HepG2 (cell line): Measurements from ENCODE around the gene SYMPK. TPM values are rescaled to one million over a fixed set of nuclear protein-coding genes. Genes with fewer than 3 reads are reported as not detected.
A peak's percentile ranks its signal among the peaks of the same experiment; 100 is the strongest.

Source experiments
- ARNT ChIP-seq: fragments of 450-650 bp; IDR thresholded peaks from 2 replicates; pipeline ENCODE4 v1.6.1; 2017
- BHLHE40 ChIP-seq: IDR thresholded peaks from 2 replicates; pipeline ENCODE4 v1.6.1; 2011; ENCODE audit warnings: low read length, improper control_type of control experiment
- BORCS8-MEF2B ChIP-seq: sonication (generic); formaldehyde crosslinking; IDR thresholded peaks from 2 replicates; pipeline ENCODE4 v1.8.0; 2022; ENCODE audit warnings: mild to moderate bottlenecking, missing genetic modification reagents
- CC2D1A ChIP-seq: sonication (generic); formaldehyde crosslinking; IDR thresholded peaks from 2 replicates; pipeline ENCODE4 v1.8.1; 2023; ENCODE audit warnings: mild to moderate bottlenecking, missing genetic modification reagents
- ERF ChIP-seq: IDR thresholded peaks from 2 replicates; pipeline ENCODE4 v1.6.1; 2018; ENCODE audit warnings: missing biosample characterization, missing genetic modification reagents
- FOXO1 ChIP-seq: sonication (generic); formaldehyde crosslinking; IDR thresholded peaks from 2 replicates; pipeline ENCODE4 v1.4.0; 2020; ENCODE audit warnings: missing genetic modification reagents
- ZFP1 ChIP-seq: IDR thresholded peaks from 2 replicates; pipeline ENCODE4 v1.6.1; 2016
- ZFP37 ChIP-seq: sonication (generic); formaldehyde crosslinking; IDR thresholded peaks from 2 replicates; pipeline ENCODE4 v1.4.0; 2020; ENCODE audit warnings: missing genetic modification reagents, borderline replicate concordance
- ZFYVE20 ChIP-seq: sonication (generic); formaldehyde crosslinking; IDR thresholded peaks from 2 replicates; pipeline ENCODE4 v1.8.0; 2023; ENCODE audit warnings: low read depth, mild to moderate bottlenecking, moderate library complexity, missing genetic modification reagents, borderline replicate concordance
- ZNF232 ChIP-seq: sonication (generic); formaldehyde crosslinking; IDR thresholded peaks from 2 replicates; pipeline ENCODE4 v1.4.0; 2020; ENCODE audit warnings: missing genetic modification reagents, borderline replicate concordance
- ZNF333 ChIP-seq: sonication (generic); formaldehyde crosslinking; IDR thresholded peaks from 2 replicates; pipeline ENCODE4 v1.4.0; 2020; ENCODE audit warnings: mild to moderate bottlenecking, missing genetic modification reagents, borderline replicate concordance
- ZNF496 ChIP-seq: sonication (generic); formaldehyde crosslinking; IDR thresholded peaks from 2 replicates; pipeline ENCODE4 v1.8.1; 2023; ENCODE audit warnings: mild to moderate bottlenecking, moderate library complexity, missing genetic modification reagents; ENCODE audit not compliant: insufficient replicate concordance
- ZNF615 ChIP-seq: sonication (generic); formaldehyde crosslinking; IDR thresholded peaks from 2 replicates; pipeline ENCODE4 v1.5.0; 2020; ENCODE audit warnings: mild to moderate bottlenecking, missing genetic modification reagents, borderline replicate concordance
- ZSCAN22 ChIP-seq: sonication (generic); formaldehyde crosslinking; IDR thresholded peaks from 2 replicates; pipeline ENCODE4 v1.4.0; 2020; ENCODE audit warnings: mild to moderate bottlenecking, missing genetic modification reagents
- polyA plus RNA-seq, 8 experiments: library from polyadenylated mRNA; depleted of rRNA in 3 of 8; stranded (reverse) in 7 of 8; unstranded in 1 of 8; fragments of >200 nt; fragmentation: Illumina TruSeq in 4 of 8; extraction: Trizol in 4 of 8; gene quantifications; 2 replicates each; pipeline versions ENCODE4 v1.2.1 to v1.2.3, GENCODE V29; 2011 to 2016; ENCODE audit warnings: low read depth in 4 of 8, missing spikeins in 1 of 8, mixed read lengths in 1 of 8; ENCODE audit not compliant: insufficient read depth in 1 of 8
- total RNA-seq, 5 experiments: library from RNA; depleted of rRNA; stranded (reverse); fragments of >200 nt; fragmentation: Illumina TruSeq; extraction: Trizol; gene quantifications; 2 replicates each; pipeline ENCODE4 v1.2.3, GENCODE V29; 2016; ENCODE audit warnings: low read depth in 1 of 5
- TF ChIP-seq, protein P1 (sequence below): sonication (generic); formaldehyde crosslinking; IDR thresholded peaks from 2 replicates; pipeline ENCODE4 v1.4.0; 2020; ENCODE audit warnings: low read depth, missing genetic modification reagents
- TF ChIP-seq, protein P2 (sequence below): IDR thresholded peaks from 2 replicates; pipeline ENCODE4 v1.6.1; 2016; ENCODE audit warnings: missing genetic modification reagents, missing compliant biosample characterization
- TF ChIP-seq, protein P3 (sequence below): sonication (generic); formaldehyde crosslinking; IDR thresholded peaks from 2 replicates; pipeline ENCODE4 v1.5.1; 2020; ENCODE audit warnings: mild to moderate bottlenecking, missing genetic modification reagents, moderate library complexity
- TF ChIP-seq, protein P4 (sequence below): sonication (generic); formaldehyde crosslinking; IDR thresholded peaks from 2 replicates; pipeline ENCODE4 v1.4.0; 2020; ENCODE audit warnings: missing genetic modification reagents, borderline replicate concordance
- TF ChIP-seq, protein P5 (sequence below): sonication (generic); formaldehyde crosslinking; IDR thresholded peaks from 2 replicates; pipeline ENCODE4 v1.5.0; 2020; ENCODE audit warnings: missing genetic modification reagents

Gene SYMPK
- total and polyA plus RNA-seq, 2 of the 13 experiments (the other 11 are each of a cell fraction or from before 2014, with no cell fraction given) = 21.9 to 55.7 TPM

DNA sequence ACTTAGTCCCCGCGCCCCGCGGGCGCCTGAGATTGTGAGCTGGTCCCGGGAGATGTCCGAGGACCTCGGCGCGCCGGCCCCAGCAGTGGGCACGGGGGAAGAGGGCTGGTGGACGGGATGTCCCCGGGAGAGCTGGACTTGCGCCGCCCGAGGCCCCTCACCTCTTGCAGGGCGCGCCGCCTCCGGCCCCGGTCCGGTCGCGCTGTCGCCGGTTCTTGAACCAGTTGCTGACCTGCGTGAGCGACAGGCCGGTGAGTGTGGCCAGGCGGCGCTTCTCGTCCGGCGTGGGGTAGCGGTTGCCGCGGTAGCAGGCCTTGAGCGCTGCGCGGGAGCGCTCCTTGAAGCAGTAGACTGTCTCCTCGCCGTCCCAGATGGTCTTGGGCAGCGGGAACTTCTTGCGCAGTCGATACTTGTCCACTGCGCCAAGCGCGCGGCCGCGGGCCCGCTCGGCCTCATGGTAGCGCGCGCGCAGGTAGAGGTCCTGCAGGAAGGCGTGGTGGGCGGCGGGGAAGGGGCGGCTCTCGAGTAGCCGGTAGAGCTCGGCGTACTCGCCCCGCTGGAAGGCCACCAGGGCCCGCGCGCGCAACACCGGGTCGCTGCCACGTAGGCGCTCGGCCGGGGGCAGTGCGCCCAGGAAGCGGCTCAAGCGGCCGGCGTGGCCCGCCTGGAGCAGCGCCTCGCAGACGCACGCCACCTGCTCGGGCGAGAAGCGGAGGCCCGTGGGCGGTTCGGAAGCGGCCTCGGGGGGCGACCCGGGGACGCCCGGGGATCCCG lies 94.9 kb downstream of the SYMPK start (continued):
- peak; percentile 16; the same call in 1 of the 2 replicates for TF ChIP-seq FOXO1 (CRISPR knock-in tag)
- TF ChIP-seq ZNF333 (CRISPR knock-in tag) = no peak
- TF ChIP-seq, protein P1, sequence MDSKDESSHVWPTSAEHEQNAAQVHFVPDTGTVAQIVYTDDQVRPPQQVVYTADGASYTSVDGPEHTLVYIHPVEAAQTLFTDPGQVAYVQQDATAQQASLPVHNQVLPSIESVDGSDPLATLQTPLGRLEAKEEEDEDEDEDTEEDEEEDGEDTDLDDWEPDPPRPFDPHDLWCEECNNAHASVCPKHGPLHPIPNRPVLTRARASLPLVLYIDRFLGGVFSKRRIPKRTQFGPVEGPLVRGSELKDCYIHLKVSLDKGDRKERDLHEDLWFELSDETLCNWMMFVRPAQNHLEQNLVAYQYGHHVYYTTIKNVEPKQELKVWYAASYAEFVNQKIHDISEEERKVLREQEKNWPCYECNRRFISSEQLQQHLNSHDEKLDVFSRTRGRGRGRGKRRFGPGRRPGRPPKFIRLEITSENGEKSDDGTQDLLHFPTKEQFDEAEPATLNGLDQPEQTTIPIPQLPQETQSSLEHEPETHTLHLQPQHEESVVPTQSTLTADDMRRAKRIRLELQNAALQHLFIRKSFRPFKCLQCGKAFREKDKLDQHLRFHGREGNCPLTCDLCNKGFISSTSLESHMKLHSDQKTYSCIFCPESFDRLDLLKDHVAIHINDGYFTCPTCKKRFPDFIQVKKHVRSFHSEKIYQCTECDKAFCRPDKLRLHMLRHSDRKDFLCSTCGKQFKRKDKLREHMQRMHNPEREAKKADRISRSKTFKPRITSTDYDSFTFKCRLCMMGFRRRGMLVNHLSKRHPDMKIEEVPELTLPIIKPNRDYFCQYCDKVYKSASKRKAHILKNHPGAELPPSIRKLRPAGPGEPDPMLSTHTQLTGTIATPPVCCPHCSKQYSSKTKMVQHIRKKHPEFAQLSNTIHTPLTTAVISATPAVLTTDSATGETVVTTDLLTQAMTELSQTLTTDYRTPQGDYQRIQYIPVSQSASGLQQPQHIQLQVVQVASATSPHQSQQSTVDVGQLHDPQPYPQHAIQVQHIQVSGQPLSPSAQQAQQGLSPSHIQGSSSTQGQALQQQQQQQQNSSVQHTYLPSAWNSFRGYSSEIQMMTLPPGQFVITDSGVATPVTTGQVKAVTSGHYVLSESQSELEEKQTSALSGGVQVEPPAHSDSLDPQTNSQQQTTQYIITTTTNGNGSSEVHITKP (CRISPR knock-in tag) = no peak
- TF ChIP-seq ERF = 0 out of 2 replicates have a peak, but pooled peaks have one; percentile 27
- TF ChIP-seq, protein P2, sequence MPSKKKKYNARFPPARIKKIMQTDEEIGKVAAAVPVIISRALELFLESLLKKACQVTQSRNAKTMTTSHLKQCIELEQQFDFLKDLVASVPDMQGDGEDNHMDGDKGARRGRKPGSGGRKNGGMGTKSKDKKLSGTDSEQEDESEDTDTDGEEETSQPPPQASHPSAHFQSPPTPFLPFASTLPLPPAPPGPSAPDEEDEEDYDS (CRISPR knock-in tag) = 0 out of 2 replicates have a peak, but pooled peaks have one; percentile 28
- TF ChIP-seq ZFP37 = no peak
- TF ChIP-seq, protein P3, sequence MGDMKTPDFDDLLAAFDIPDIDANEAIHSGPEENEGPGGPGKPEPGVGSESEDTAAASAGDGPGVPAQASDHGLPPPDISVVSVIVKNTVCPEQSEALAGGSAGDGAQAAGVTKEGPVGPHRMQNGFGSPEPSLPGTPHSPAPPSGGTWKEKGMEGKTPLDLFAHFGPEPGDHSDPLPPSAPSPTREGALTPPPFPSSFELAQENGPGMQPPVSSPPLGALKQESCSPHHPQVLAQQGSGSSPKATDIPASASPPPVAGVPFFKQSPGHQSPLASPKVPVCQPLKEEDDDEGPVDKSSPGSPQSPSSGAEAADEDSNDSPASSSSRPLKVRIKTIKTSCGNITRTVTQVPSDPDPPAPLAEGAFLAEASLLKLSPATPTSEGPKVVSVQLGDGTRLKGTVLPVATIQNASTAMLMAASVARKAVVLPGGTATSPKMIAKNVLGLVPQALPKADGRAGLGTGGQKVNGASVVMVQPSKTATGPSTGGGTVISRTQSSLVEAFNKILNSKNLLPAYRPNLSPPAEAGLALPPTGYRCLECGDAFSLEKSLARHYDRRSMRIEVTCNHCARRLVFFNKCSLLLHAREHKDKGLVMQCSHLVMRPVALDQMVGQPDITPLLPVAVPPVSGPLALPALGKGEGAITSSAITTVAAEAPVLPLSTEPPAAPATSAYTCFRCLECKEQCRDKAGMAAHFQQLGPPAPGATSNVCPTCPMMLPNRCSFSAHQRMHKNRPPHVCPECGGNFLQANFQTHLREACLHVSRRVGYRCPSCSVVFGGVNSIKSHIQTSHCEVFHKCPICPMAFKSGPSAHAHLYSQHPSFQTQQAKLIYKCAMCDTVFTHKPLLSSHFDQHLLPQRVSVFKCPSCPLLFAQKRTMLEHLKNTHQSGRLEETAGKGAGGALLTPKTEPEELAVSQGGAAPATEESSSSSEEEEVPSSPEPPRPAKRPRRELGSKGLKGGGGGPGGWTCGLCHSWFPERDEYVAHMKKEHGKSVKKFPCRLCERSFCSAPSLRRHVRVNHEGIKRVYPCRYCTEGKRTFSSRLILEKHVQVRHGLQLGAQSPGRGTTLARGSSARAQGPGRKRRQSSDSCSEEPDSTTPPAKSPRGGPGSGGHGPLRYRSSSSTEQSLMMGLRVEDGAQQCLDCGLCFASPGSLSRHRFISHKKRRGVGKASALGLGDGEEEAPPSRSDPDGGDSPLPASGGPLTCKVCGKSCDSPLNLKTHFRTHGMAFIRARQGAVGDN (CRISPR knock-in tag) = peak; percentile 74
- no peak for TF ChIP-seq ARNT
- no peak for TF ChIP-seq ZNF496
- TF ChIP-seq, protein P4, sequence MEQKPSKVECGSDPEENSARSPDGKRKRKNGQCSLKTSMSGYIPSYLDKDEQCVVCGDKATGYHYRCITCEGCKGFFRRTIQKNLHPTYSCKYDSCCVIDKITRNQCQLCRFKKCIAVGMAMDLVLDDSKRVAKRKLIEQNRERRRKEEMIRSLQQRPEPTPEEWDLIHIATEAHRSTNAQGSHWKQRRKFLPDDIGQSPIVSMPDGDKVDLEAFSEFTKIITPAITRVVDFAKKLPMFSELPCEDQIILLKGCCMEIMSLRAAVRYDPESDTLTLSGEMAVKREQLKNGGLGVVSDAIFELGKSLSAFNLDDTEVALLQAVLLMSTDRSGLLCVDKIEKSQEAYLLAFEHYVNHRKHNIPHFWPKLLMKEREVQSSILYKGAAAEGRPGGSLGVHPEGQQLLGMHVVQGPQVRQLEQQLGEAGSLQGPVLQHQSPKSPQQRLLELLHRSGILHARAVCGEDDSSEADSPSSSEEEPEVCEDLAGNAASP (CRISPR knock-in tag) = no peak
- TF ChIP-seq, protein P5, sequence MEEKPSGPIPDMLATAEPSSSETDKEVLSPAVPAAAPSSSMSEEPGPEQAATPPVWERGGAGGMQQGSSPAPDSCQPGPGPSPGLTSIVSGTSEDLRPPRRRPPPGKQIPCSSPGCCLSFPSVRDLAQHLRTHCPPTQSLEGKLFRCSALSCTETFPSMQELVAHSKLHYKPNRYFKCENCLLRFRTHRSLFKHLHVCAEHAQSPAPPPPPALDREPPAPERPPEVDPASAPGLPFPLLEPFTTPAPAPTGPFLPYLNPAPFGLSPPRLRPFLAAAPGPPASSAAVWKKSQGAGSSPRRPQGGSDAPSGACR (CRISPR knock-in tag) = no peak
- no peak for TF ChIP-seq ZFP1
- TF ChIP-seq ZNF615 (CRISPR knock-in tag) = no peak
- TF ChIP-seq ZNF232 = no peak
- no peak for TF ChIP-seq ZFYVE20
- no peak for TF ChIP-seq BHLHE40
- no peak for TF ChIP-seq ZSCAN22
- TF ChIP-seq CC2D1A (CRISPR knock-in tag) = no peak
- peak; percentile 54; the same call in 1 of the 2 replicates for TF ChIP-seq BORCS8-MEF2B
